HG03280 (cell line): Measurements from ENCODE around the gene INPP5A.
"Not testable (repeated sequence)": the region's sequence is repeated elsewhere in the genome, so short reads cannot be mapped to it uniquely, and the experiment has no call there.

Experiments
- ATAC-seq: cut with Tn5 transposase; IDR thresholded peaks from one replicate; pipeline ENCODE4 v1.9.1; 2021; ENCODE audit warnings: mild to moderate bottlenecking, moderate library complexity; ENCODE audit not compliant: unreplicated experiment

Gene INPP5A

GRCh38 chr10:132729810-132730572 lies 192.4 kb downstream of the INPP5A start:
- ATAC-seq: no peak

- no peak for ATAC-seq
Measured at GRCh38 chr10:132730573-132730953, 193.0 kb downstream of the INPP5A start.

GRCh38 chr10:132732518-132732917 lies 194.9 kb downstream of the INPP5A start:
- no peak for ATAC-seq

- ATAC-seq: no peak
Measured at GRCh38 chr10:132733926-132734325, 196.3 kb downstream of the INPP5A start.

GRCh38 chr10:132735341-132735775 lies 197.8 kb downstream of the INPP5A start:
- ATAC-seq: no peak

- no peak for ATAC-seq
Measured at GRCh38 chr10:132735923-132736391, 198.4 kb downstream of the INPP5A start.

GRCh38 chr10:132737390-132738048 lies 199.9 kb downstream of the INPP5A start:
- ATAC-seq: no peak

GRCh38 chr10:132738454-132739224 lies 201.1 kb downstream of the INPP5A start:
- no peak for ATAC-seq

- ATAC-seq: no peak
Measured at GRCh38 chr10:132739225-132739613, 201.6 kb downstream of the INPP5A start.

GRCh38 chr10:132740588-132740987 lies 203.0 kb downstream of the INPP5A start:
- no peak for ATAC-seq

- no peak for ATAC-seq
Measured at GRCh38 chr10:132742167-132742836, 204.7 kb downstream of the INPP5A start.

GRCh38 chr10:132742837-132743194 lies 205.2 kb downstream of the INPP5A start:
- ATAC-seq: no peak

GRCh38 chr10:132743196-132743924 lies 205.8 kb downstream of the INPP5A start:
- not testable (repeated sequence) for ATAC-seq

- ATAC-seq: no peak
Measured at GRCh38 chr10:132743925-132744490, 206.4 kb downstream of the INPP5A start.

- ATAC-seq: no peak
Measured at GRCh38 chr10:132744839-132745238, 207.3 kb downstream of the INPP5A start.

GRCh38 chr10:132745511-132745910 lies 207.9 kb downstream of the INPP5A start:
- ATAC-seq: no peak

- no peak for ATAC-seq
Measured at GRCh38 chr10:132745971-132746370, 208.4 kb downstream of the INPP5A start.

- no peak for ATAC-seq
Measured at GRCh38 chr10:132746386-132746785, 208.8 kb downstream of the INPP5A start.

- no peak for ATAC-seq
Measured at GRCh38 chr10:132746801-132747625, 209.4 kb downstream of the INPP5A start.
